WTC11 (cell line): ENCODE data around the gene TMEM179. TPM values are rescaled to one million over a fixed set of nuclear protein-coding genes. Genes with fewer than 3 reads are reported as not detected.

Source experiments
- AR ChIP-seq: fragments of 250-450 bp; sonication (Bioruptor Pico); IDR thresholded peaks from 2 replicates; pipeline ENCODE4 v1.9.0; 2021; ENCODE audit warnings: mild to moderate bottlenecking
- CREB1 ChIP-seq: sonication (generic); formaldehyde crosslinking; IDR thresholded peaks from 2 replicates; pipeline ENCODE4 v1.8.0; 2023; ENCODE audit warnings: mild to moderate bottlenecking, missing genetic modification reagents
- E2F1 ChIP-seq: sonication (generic); formaldehyde crosslinking; IDR thresholded peaks from 2 replicates; pipeline ENCODE4 v1.8.0; 2022; ENCODE audit warnings: mild to moderate bottlenecking, missing genetic modification reagents
- E2F5 ChIP-seq: sonication (generic); formaldehyde crosslinking; IDR thresholded peaks from 2 replicates; pipeline ENCODE4 v1.8.1; 2022; ENCODE audit warnings: mild to moderate bottlenecking, moderate library complexity, missing genetic modification reagents
- FOXK1 ChIP-seq: sonication (generic); formaldehyde crosslinking; IDR thresholded peaks from 2 replicates; pipeline ENCODE4 v1.8.0; 2022; ENCODE audit warnings: mild to moderate bottlenecking, moderate library complexity, missing genetic modification reagents
- HMGA2 ChIP-seq: fragments of 250-450 bp; sonication (Bioruptor Pico); IDR thresholded peaks from 2 replicates; pipeline ENCODE4 v1.4.0; 2021; ENCODE audit warnings: mild to moderate bottlenecking, moderate library complexity
- HMGXB4 ChIP-seq: sonication (generic); formaldehyde crosslinking; IDR thresholded peaks from 2 replicates; pipeline ENCODE4 v1.8.1; 2023; ENCODE audit warnings: mild to moderate bottlenecking, moderate library complexity, missing genetic modification reagents
- JAZF1 ChIP-seq: fragments of 250-450 bp; sonication (Bioruptor Pico); IDR thresholded peaks from 2 replicates; pipeline ENCODE4 v1.9.0; 2021; ENCODE audit warnings: moderate library complexity, mild to moderate bottlenecking, inconsistent platforms
- KAT7 ChIP-seq: sonication (generic); formaldehyde crosslinking; IDR thresholded peaks from 2 replicates; pipeline ENCODE4 v1.8.1; 2023; ENCODE audit warnings: missing genetic modification reagents, mild to moderate bottlenecking, borderline replicate concordance
- MAX ChIP-seq: sonication (generic); formaldehyde crosslinking; IDR thresholded peaks from 2 replicates; pipeline ENCODE4 v1.8.0; 2022; ENCODE audit warnings: mild to moderate bottlenecking, missing genetic modification reagents
- MLX ChIP-seq: sonication (generic); formaldehyde crosslinking; IDR thresholded peaks from 2 replicates; pipeline ENCODE4 v1.8.1; 2023; ENCODE audit warnings: mild to moderate bottlenecking, missing genetic modification reagents, moderate library complexity
- MYBL2 ChIP-seq: sonication (generic); formaldehyde crosslinking; IDR thresholded peaks from 2 replicates; pipeline ENCODE4 v1.8.1; 2023; ENCODE audit warnings: mild to moderate bottlenecking, moderate library complexity, missing genetic modification reagents
- NFATC4 ChIP-seq: fragments of 250-450 bp; sonication (Bioruptor Pico); IDR thresholded peaks from 2 replicates; pipeline ENCODE4 v1.9.0; 2021; ENCODE audit warnings: mild to moderate bottlenecking
- PREB ChIP-seq: sonication (generic); formaldehyde crosslinking; IDR thresholded peaks from 2 replicates; pipeline ENCODE4 v1.8.1; 2022; ENCODE audit warnings: mild to moderate bottlenecking, missing genetic modification reagents, moderate library complexity, borderline replicate concordance
- PRRX2 ChIP-seq: fragments of 250-450 bp; sonication (Bioruptor Pico); IDR thresholded peaks from 2 replicates; pipeline ENCODE4 v1.8.0; 2021; ENCODE audit warnings: mild to moderate bottlenecking
- SP1 ChIP-seq: sonication (generic); formaldehyde crosslinking; conservative IDR thresholded peaks from 2 replicates; pipeline ENCODE4 v1.8.1; 2022; ENCODE audit warnings: missing genetic modification reagents
- TEAD1 ChIP-seq: sonication (generic); formaldehyde crosslinking; IDR thresholded peaks from 2 replicates; pipeline ENCODE4 v1.8.0; 2022; ENCODE audit warnings: mild to moderate bottlenecking, missing genetic modification reagents
- TEAD4 ChIP-seq: sonication (generic); formaldehyde crosslinking; IDR thresholded peaks from 2 replicates; pipeline ENCODE4 v1.8.0; 2022; ENCODE audit warnings: mild to moderate bottlenecking, missing genetic modification reagents
- ZBTB21 ChIP-seq: sonication (generic); formaldehyde crosslinking; IDR thresholded peaks from 2 replicates; pipeline ENCODE4 v1.8.1; 2023; ENCODE audit warnings: mild to moderate bottlenecking, missing genetic modification reagents, borderline replicate concordance
- ZNF423 ChIP-seq: fragments of 250-450 bp; sonication (Bioruptor Pico); IDR thresholded peaks from 2 replicates; pipeline ENCODE4 v2.1.2; 2022; ENCODE audit warnings: mild to moderate bottlenecking, moderate library complexity
- ZNF512 ChIP-seq: sonication (generic); formaldehyde crosslinking; IDR thresholded peaks from 2 replicates; pipeline ENCODE4 v1.8.1; 2022; ENCODE audit warnings: missing genetic modification reagents, borderline replicate concordance
- ZNF532 ChIP-seq: fragments of 250-450 bp; sonication (Bioruptor Pico); IDR thresholded peaks from 2 replicates; pipeline ENCODE4 v1.9.0; 2021; ENCODE audit warnings: mild to moderate bottlenecking, borderline replicate concordance
- total RNA-seq: library from RNA; stranded (reverse); gene quantifications from 3 replicates; pipeline ENCODE4 v1.2.3, GENCODE V29; 2021

The TMEM179 gene
- total RNA-seq, 1 experiment from 2014 or later: 2.4 TPM

- TF ChIP-seq ZNF532 (CRISPR knock-in tag) (no peak), NFATC4 (CRISPR knock-in tag) (no peak), PRRX2 (no peak), ZBTB21 (CRISPR knock-in tag) (peak; percentile 58; the same call in 1 of the 2 replicates), ZNF423 (CRISPR knock-in tag) (no peak), SP1 (peak; percentile 80), JAZF1 (CRISPR knock-in tag) (no peak), MYBL2 (CRISPR knock-in tag) (peak; percentile 80), E2F1 (peak; percentile 86; the same call in 1 of the 2 replicates), MAX (CRISPR knock-in tag) (peak; percentile 83; the same call in 1 of the 2 replicates), FOXK1 (CRISPR knock-in tag) (0 out of 2 replicates have a peak, but pooled peaks have one; percentile 84), HMGXB4 (CRISPR knock-in tag) (no peak), ZNF512 (CRISPR knock-in tag) (no peak), KAT7 (CRISPR knock-in tag) (peak; percentile 87; the same call in 1 of the 2 replicates), PREB (no peak), TEAD4 (peak; percentile 79), AR (no peak), HMGA2 (CRISPR knock-in tag) (no peak), TEAD1 (peak; percentile 92), E2F5 (peak; percentile 95), MLX (CRISPR knock-in tag) (0 out of 2 replicates have a peak, but pooled peaks have one; percentile 75), CREB1 (CRISPR knock-in tag) (peak; percentile 85)
Observed at GRCh38 chr14:104604458-104605449, at the start of gene TMEM179 (continued).
